IPS-20b (cell line): Measurements from ENCODE around the gene ABCB8.

Experiments
- H3K27ac ChIP-seq: one replicate; pipeline ENCODE4 v1.5.1; 2013; ENCODE audit warnings: low read length
- H3K27me3 ChIP-seq: 2 replicates; pipeline ENCODE4 v1.6.1; 2013; ENCODE audit warnings: mild to moderate bottlenecking, low read length, inconsistent platforms; ENCODE audit not compliant: insufficient read depth
- H3K36me3 ChIP-seq: 2 replicates; pipeline ENCODE4 v1.6.1; 2013; ENCODE audit warnings: low read depth, mild to moderate bottlenecking, inconsistent platforms, low read length, moderate library complexity; ENCODE audit not compliant: insufficient read depth
- H3K4me1 ChIP-seq: 2 replicates; pipeline ENCODE4 v1.6.1; 2013; ENCODE audit warnings: mild to moderate bottlenecking, control low read depth, inconsistent platforms, low read length, moderate library complexity; ENCODE audit not compliant: insufficient read depth
- H3K4me3 ChIP-seq: 2 replicates; pipeline ENCODE4 v1.5.1; 2013; ENCODE audit warnings: mild to moderate bottlenecking, low read length, inconsistent platforms
- H3K9ac ChIP-seq: 2 replicates; pipeline ENCODE4 v1.6.1; 2013; ENCODE audit warnings: low read depth, mild to moderate bottlenecking, inconsistent platforms, low read length, moderate library complexity
- H3K9me3 ChIP-seq: 2 replicates; pipeline ENCODE4 v1.6.1; 2013; ENCODE audit warnings: mild to moderate bottlenecking, low read depth, low read length, inconsistent platforms; ENCODE audit not compliant: insufficient read depth

The ABCB8 gene

DNA sequence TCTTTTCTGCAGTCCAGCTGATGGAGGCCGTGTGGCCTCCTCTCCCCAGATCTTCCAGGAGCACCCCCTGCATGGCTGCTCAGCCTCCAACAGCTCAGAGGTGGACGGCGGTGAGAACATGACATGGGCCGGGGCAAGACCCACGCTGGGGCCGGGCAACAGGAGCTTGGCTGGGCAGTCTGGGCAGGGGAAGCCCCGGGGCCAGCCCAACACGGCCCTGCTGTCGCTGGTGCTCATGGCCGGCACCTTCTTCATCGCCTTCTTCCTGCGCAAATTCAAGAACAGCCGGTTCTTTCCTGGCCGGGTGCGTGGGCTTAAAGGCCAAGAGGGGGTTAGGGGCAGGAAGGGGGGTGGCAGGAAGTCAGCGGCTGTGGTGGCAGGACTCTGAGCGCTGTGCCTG, 45.7 kb downstream of the ABCB8 start:
- no peak overlapping the region for H3K9ac ChIP-seq
- peaks cover 67% of the 10 kb centered on the region for H3K36me3 ChIP-seq

DNA sequence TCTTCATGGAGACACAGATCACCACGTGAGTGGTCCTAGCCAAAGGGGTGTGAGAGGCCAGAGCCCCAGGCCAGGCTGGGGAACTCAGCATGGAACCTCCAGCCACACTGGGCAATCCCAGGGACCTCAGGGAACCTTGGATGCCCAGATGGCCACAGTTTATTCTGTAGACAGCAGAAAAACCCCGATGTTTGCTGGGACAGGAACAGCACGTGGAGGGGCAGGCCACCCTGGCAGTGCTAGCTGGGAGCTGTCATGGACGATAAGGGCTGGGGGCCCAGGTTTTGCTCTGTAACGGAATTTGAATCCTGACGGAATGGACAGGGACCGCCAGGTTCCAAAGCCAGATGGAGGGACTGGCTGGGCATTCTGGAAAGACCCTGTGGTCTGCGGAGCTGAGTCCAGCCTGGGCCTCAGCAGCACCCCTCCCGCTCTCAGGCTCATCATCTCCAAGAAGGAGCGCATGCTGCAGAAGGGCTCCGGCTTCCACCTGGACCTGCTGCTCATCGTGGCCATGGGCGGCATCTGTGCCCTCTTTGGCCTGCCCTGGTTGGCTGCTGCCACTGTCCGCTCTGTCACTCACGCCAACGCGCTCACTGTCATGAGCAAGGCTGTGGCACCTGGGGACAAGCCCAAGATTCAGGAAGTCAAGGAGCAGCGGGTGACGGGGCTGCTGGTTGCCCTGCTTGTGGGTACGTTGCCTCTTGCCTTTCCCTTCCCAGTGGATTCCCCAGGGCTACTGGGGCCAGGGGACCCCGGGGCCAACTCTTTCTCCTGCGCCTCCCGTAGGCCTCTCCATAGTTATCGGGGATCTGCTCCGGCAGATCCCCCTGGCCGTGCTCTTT, 46.8 kb downstream of the ABCB8 start:
- peaks cover 57% of the 10 kb centered on the region for H3K36me3 ChIP-seq

More for the DNA sequence above, 45.7 kb downstream of the ABCB8 start:
- no peaks in the 10 kb centered on the region for H3K9me3 ChIP-seq
- peaks cover 1% of the 10 kb centered on the region for H3K4me1 ChIP-seq
- H3K4me3 ChIP-seq, result no peak overlapping the region
- no peak overlapping the region for H3K27ac ChIP-seq
- no peaks in the 10 kb centered on the region for H3K27me3 ChIP-seq

DNA sequence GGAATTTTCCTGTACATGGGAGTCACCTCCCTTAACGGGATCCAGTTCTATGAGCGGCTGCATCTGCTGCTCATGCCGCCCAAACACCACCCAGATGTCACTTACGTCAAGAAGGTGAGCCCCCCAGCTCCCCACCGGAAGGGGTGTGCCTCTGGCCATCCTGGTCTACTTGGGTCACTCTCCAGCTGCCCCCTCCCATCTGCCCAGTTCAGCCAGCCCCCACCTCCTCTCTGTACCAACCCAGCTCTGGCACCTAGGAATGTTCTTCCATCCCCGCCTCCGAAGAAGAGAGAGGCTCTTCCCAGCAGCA, 47.4 kb downstream of the ABCB8 start:
- Histone ChIP-seq H3K9me3 (no peaks in the 10 kb centered on the region), H3K4me1 (peaks cover 5% of the 10 kb centered on the region), H3K27me3 (no peaks in the 10 kb centered on the region), H3K27ac (no peak overlapping the region), H3K9ac (no peak overlapping the region), H3K4me3 (no peak overlapping the region), H3K36me3 (peaks cover 51% of the 10 kb centered on the region)

More for the DNA sequence above, 46.8 kb downstream of the ABCB8 start:
- no peak overlapping the region for H3K4me3 ChIP-seq
- H3K4me1 ChIP-seq, result peaks cover 5% of the 10 kb centered on the region
- H3K9ac ChIP-seq, result no peak overlapping the region
- H3K27me3 ChIP-seq, result no peaks in the 10 kb centered on the region
- H3K27ac ChIP-seq, result no peak overlapping the region
- no peaks in the 10 kb centered on the region for H3K9me3 ChIP-seq

DNA sequence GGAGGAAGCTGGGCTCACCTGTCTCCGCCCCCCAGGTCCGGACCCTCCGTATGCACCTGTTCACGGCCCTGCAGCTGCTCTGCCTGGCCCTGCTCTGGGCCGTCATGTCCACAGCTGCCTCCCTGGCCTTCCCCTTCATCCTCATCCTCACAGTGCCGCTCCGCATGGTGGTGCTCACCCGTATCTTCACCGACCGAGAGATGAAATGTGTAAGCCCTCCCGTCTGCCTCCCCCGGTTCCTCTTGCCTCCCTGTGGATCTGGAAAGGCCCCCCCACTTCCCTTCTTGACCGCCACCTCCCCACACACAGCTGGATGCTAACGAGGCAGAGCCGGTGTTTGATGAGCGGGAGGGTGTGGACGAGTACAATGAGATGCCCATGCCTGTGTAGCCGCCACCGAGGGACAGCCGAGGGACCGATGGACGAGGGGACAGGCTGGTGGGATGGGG, 47.8 kb downstream of the ABCB8 start:
- no peaks in the 10 kb centered on the region for H3K9me3 ChIP-seq
- H3K36me3 ChIP-seq, result peaks cover 47% of the 10 kb centered on the region
- H3K27ac ChIP-seq, result no peak overlapping the region
- H3K9ac ChIP-seq, result no peak overlapping the region
- H3K4me1 ChIP-seq, result peaks cover 5% of the 10 kb centered on the region
- H3K4me3 ChIP-seq, result no peak overlapping the region
- no peaks in the 10 kb centered on the region for H3K27me3 ChIP-seq

DNA sequence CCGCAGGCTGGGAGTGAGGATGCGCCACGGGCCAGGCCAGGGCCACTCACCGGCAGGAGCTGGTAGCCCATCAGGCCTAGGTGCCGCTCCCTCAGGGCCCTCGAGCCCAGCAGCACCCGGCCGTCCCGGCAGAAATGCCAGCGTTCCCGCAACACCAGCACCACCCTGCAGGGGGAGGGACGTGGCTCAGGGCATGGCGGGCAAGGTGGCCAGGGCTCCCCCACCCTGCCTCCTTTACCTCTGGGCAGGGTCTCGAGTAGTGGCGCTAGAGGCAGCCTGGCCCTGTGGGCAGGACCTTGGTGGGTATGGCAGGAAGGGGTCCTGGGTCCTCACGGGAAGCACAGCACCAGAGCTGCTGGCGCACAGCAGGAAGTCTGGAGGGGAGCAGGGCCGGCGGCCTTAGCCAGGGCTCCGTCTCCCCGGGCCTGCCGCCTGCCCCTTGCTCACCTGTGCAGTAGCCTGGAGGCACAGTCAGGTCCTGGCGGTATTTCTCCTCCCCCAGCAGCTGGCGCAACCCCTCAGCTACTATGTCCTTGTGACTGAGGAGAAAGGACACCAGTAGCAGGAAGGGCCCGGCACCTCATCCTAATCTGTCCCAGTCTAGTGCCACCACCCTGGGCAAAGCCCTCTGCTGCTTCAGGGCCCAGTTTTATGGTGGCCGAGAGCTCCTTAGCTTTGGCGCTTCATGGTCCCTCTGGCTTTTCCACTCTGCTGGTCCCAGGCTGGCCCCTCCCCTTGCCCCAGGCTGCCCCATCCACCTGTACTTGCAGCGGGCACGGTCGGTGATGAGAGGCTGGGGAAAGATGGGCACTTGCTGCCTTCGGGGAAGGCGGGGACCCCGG, 48.8 kb downstream of the ABCB8 start:
- Histone ChIP-seq H3K4me3 (no peak overlapping the region), H3K27ac (no peak overlapping the region), H3K36me3 (peaks cover 37% of the 10 kb centered on the region), H3K9me3 (no peaks in the 10 kb centered on the region), H3K4me1 (peaks cover 5% of the 10 kb centered on the region), H3K9ac (no peak overlapping the region), H3K27me3 (no peaks in the 10 kb centered on the region)

DNA sequence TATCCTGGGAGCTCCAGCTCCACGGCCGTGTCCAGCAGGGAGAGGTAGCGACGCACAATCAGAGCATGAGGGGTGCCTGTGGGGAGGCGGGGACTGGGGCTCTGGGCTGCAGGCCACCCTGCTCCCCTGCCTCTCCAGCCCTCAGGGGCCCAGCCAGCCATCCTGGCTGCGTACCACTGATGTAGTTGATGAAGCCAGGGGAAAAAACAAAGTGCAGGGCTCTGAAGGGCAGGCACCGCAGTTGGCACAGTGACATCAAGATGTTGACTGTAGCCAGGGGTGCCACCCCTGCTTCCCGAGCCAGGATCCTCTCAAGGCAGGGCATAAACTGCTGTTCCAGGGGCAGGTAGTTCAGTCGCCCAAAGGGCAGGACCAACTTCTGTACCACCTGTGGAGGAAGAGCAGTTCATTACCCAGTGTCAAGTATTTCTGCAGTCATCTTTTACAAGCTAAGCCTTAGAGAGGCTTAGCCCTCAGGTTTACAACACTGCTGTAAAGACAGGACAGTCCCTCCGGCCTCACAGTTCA, 49.5 kb downstream of the ABCB8 start:
- Histone ChIP-seq H3K4me3 (no peak overlapping the region), H3K27me3 (no peaks in the 10 kb centered on the region), H3K9ac (no peak overlapping the region), H3K36me3 (peaks cover 31% of the 10 kb centered on the region), H3K9me3 (no peaks in the 10 kb centered on the region), H3K4me1 (peaks cover 5% of the 10 kb centered on the region), H3K27ac (no peak overlapping the region)

DNA sequence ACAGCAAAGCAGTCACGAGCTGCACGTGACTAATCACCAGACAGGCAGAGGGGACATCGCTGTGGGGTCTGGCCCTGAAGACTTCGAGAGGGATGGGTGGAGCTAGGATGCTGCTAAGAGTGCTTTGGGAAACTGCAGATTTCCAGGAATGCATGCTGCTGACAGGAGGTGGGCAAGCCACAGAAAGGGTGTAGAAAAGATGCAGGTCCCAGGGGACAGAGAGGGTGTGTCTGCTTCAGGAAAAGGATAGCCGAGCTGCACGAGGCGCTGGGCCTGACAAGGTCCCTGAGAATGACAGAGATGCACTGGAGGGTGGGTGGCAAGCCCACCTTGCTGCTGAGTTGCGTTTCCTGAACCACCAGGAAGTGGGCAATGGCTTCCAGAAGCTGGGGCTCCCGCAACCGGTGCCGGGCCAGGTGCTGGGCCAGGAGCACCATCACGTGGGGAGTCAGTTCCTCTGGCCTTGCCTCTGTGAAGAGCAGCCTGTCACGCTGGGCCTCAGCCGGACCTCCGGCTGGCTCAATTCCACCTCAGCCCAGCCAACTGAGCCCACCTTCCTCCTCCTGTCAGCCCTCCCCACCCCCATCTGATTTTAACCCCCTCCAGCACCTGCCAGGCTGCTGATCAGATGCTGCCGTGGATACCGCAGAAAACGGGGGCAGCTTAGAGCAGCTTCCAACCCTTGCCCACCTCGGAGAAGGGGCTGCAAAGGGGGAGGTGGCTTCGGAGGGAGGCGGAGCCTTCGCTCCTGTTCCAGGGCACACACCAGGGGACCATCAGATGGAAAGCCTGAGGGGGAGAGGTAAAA, 50.2 kb downstream of the ABCB8 start:
- Histone ChIP-seq H3K9ac (no peak overlapping the region), H3K4me3 (no peak overlapping the region), H3K4me1 (peaks cover 5% of the 10 kb centered on the region), H3K36me3 (peaks cover 31% of the 10 kb centered on the region), H3K27ac (no peak overlapping the region), H3K9me3 (no peaks in the 10 kb centered on the region), H3K27me3 (no peaks in the 10 kb centered on the region)

DNA sequence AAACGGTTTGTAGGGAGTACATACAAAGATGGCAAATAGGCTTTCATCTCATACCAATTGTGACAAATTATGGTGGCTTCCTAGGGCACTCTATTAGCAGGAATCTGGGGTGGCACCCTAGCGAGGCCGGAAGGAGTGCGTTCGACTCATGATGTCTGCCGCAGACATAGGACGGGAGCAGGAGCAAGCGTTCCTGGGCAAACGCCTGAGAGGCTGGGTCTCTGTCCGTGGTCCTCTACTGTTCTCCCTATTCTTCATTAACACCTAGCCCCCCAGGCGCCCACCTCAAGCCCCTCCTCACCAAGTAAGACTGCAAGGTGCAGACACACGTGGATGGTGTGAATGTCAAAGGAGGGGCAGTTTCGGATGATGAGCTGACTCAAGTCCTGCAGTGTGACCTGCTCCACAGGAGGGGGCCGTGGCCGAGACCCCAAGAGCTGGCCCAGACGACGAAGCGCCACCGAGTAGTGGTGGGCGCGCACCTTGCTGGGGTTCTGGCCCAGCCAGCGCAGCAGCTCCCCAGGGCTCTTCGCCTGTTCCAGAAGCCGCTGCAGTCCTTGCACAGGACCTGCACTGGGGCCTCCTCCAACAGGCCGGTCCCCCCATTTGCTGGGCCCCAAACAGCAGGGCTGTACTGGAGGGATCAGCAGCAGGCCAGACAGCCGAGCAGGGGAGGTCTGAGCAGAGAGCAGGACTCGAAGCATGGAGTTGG, 51.1 kb downstream of the ABCB8 start:
- H3K9ac ChIP-seq, result peak overlapping the region; percentile 94
- H3K9me3 ChIP-seq, result no peaks in the 10 kb centered on the region
- no peak overlapping the region for H3K27ac ChIP-seq
- H3K4me3 ChIP-seq, result peak overlapping the region; percentile 84
- peaks cover 5% of the 10 kb centered on the region for H3K4me1 ChIP-seq
- peaks cover 8% of the 10 kb centered on the region for H3K27me3 ChIP-seq
- H3K36me3 ChIP-seq, result peaks cover 23% of the 10 kb centered on the region

DNA sequence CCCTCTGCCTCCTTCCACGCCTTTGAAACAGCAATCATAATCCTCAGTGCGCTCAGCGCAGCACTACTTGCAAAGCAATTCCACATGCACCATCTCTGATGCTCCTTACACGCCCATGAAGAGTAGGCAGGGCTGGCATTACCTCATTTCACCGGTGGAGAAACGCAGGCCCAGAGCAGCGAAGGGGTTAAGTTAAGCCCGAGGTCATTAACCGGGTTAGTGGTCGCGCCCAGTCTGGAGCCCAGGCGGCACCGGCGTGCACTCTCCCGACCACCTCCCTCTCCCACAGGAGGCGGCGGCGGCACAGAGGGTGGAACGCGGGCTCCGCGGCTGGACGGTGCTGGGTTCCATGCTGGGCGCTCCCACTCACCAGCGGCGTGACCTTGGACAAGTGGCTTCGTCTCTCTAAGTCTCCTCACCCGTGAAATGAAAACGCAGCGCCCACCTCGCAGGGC, 51.8 kb downstream of the ABCB8 start:
- peaks cover 8% of the 10 kb centered on the region for H3K4me1 ChIP-seq
- peak overlapping the region; percentile 71 for H3K27ac ChIP-seq
- H3K4me3 ChIP-seq, result peak overlapping the region; percentile 84
- H3K27me3 ChIP-seq, result peaks cover 16% of the 10 kb centered on the region
- peak overlapping the region; percentile 94 for H3K9ac ChIP-seq
- H3K9me3 ChIP-seq, result no peaks in the 10 kb centered on the region
- peaks cover 16% of the 10 kb centered on the region for H3K36me3 ChIP-seq

DNA sequence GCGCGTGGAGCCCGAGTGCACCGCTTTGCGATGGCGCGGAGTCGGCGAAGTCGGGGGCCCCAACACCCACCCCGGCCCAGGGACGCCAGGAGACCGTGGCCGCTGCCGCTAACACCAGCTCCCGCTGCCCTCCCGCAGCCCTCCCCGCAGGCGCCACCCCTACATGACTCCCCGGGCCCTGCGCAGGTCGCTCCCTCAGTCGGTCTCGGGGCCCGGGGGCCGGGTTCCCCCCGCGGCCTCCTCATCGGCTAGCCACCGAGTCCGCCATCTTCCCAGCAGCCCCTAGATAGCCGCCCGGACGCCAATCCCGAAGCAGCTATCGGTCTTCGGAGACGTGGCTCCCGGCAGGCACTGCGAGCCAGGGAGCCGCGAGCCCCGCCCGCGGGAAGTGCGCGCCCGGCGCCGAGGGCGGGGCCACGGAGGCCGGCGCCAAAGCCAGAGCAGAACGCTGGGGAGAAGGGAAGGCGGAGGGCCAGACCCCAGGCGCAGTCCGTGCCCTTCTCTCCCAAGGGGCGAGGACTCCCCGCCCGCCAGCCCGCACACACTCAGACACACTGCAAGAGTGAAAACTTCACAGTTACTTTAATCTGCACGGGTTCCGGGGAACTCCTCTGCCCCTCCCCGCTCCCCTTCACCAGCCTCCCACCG, 52.4 kb downstream of the ABCB8 start, which contains the start of gene FASTK:
Gene FASTK (minus strand): TSS at position 288 of the 648 bp plus-strand sequence. CDS start 43 bp downstream, at position 245.
- peak within 1 kb of the TSS; percentile 71 for H3K27ac ChIP-seq
- peak within 1 kb of the TSS; percentile 94 for H3K9ac ChIP-seq
- peaks cover 10% of the 10 kb centered on the region for H3K36me3 ChIP-seq
- H3K27me3 ChIP-seq, result peaks cover 20% of the 10 kb centered on the region
- peak within 1 kb of the TSS; percentile 84 for H3K4me3 ChIP-seq
- peaks cover 12% of the 10 kb centered on the region for H3K4me1 ChIP-seq
- no peaks in the 10 kb centered on the region for H3K9me3 ChIP-seq
